GM10266 (cell line): ENCODE data around the gene PCBD2.

Experiments used
- DNase-seq: peaks from one replicate; pipeline ENCODE4 v3.0.0; 2012; ENCODE audit errors: extremely low spot score
- CTCF ChIP-seq: IDR thresholded peaks from 2 replicates; pipeline ENCODE4 v1.5.1; 2012; ENCODE audit warnings: mild to moderate bottlenecking, low read depth; ENCODE audit not compliant: control insufficient read depth, insufficient read depth; ENCODE audit errors: missing control alignments

The PCBD2 gene

DNA sequence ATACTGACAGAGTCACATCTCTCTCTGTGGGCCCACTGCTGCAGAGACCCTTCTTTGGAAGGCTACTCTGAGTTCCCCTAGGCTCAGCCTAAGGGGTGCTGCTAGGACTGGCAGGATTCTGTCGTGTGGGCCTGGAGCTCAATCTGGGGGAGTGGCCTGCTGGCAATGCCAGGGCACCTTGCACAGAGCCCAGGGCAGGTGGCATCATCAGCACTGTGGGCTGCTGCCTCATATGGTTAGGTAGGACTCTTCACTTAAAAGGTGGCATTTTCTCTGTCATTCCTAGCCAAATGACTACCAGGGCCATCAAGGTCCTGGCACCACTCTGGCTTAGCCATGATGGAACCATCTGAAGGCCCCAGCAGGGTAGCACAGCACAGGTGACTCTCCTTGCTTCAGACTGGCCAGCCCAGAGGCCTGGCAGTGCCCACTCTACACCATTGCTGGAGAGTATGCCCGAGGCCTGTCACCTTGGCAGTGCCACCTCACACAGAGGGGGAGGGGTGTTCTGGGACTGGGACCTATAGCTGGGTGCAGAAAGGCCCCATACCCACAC lies 107.2 kb downstream of the PCBD2 start:
- no peak for TF ChIP-seq CTCF
- DNase-seq = no peak
